Left kidney (tissue), 2 donors: ENCODE data around the gene SCLT1. TPM values are rescaled to one million over a fixed set of nuclear protein-coding genes. Genes with fewer than 3 reads are reported as not detected.
"Not testable (repeated sequence)": the region's sequence is repeated elsewhere in the genome, so short reads cannot be mapped to it uniquely, and the experiment has no call there.

Experiments
- DNase-seq: peaks from one replicate; pipeline ENCODE4 v3.0.0-alpha.2; 2013
- polyA plus RNA-seq: library from polyadenylated mRNA; unstranded; fragments of 120-200 nt; gene quantifications from one replicate; pipeline ENCODE4 v1.2.1, GENCODE V29; 2013; ENCODE audit not compliant: insufficient read length

The SCLT1 gene
- polyA plus RNA-seq, 1 donor: 24.6 TPM

DNA sequence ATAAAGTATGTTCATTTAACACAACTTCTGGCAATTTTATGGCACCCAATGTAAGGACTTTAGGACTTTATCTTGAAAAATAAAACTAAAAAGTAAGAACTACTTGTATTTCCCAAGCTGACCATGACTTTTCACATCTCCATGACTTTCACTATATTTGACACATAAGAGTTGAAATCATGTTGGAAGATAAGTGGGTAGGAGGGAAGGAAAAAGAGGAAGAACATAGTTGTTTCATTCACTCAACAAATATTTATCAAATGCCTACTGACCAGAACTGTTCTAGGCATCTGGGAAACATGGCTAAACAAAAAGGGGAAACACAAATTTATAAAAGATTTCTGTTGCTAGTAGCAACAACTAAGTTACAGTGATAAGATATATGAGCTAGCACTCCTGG, 16.0 kb downstream of the SCLT1 start:
- DNase-seq: no peak

- not testable (repeated sequence) for DNase-seq
These were observed 23.8 kb downstream of the SCLT1 start for GRCh38 chr4:129069537-129069936.

DNA sequence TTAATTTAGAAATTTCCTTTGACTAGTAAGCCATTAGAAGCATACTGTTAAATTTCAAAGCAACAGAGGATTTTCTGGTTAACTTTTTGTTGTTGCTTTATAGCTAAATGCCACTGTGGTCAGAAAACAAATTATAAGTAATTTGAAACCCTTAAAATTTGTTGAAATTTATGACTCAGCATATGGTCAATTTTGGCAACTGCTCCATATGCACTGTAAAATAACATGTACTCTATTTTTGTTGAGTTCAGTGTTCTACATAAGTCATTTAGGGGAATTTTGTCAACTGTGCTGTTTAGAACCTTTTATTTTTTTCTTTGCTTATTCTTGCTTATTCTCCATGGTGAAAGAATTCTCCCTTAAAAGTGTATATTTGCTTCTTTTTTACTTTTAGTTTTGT, 28.6 kb downstream of the SCLT1 start:
- no peak for DNase-seq

GRCh38 chr4:129063640-129064039, 29.7 kb downstream of the SCLT1 start:
- no peak for DNase-seq

- DNase-seq: no peak
These were observed 30.8 kb downstream of the SCLT1 start for GRCh38 chr4:129062580-129062979.

- no peak for DNase-seq
These were observed 34.3 kb downstream of the SCLT1 start for GRCh38 chr4:129059028-129059427.

- no peak for DNase-seq
These were observed 47.0 kb downstream of the SCLT1 start for GRCh38 chr4:129046055-129046959.

- no peak for DNase-seq
These were observed 49.8 kb downstream of the SCLT1 start for GRCh38 chr4:129043523-129043922.

GRCh38 chr4:129040471-129040870, 52.9 kb downstream of the SCLT1 start:
- no peak for DNase-seq

DNA sequence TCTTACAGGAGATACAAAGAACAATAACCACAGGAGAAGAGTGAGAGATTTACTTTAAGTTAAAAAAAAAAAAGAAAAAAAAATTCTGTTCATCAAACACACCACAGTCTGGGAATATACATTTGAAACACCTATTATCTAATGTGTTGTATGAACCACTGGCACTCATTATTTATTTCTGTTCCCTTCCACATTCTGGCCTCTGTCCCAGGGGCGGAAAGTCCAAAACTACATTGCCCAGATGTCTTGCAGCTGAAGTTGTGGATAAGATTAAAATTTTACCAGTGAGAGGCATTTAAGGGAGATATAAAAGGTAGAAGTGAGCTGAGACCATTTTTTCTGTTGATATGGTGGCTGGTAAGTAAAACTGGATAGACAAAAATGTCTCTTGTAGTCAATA, 56.2 kb downstream of the SCLT1 start:
- no peak for DNase-seq

DNA sequence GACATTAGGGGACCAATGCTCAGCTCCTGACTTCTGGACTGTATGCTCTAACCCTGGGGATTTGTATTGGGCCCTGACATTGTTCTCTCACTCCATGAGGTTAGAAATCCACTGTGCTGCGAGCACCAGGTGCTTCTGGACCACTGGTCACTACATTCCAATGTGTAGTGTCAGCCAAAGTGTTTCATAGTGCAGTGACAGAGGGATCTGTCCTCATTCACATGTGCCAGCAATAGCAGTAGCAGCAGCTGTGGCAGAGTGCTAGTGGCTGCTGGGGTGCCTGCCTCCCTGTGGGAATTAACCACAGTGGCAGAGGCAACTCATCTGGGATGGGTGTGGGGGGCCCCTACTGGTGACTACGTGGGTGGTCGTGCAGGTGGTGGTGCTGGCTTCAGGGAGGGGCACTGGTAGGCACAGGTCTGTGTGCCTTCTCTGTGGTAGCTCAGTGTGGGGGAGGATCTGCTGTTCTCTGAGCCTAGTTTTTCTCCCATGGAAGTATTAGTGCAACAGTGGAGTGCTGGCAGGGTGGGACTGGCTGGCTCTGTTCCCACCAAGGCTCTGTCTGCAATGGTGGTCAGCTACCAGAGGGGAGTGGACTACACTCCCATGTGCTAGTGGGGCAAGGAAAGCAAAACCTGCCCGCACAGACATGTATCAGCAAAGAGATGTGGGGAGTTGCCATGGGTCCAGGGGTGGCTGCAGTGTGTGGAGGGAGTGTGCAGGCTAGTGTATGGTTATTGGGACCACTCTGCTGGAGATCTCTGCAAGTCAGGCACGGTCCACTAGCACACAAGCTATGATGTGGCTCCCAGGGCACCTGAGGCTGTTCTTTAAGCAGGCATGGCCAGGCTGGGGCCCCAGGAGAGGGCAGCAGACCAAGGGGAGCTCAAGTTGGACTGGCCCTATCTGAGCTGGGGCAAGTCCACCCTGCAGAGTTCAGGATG, 78.5 kb downstream of the SCLT1 start:
- no peak for DNase-seq

GRCh38 chr4:129008096-129008495, 85.2 kb downstream of the SCLT1 start:
- DNase-seq: no peak

DNA sequence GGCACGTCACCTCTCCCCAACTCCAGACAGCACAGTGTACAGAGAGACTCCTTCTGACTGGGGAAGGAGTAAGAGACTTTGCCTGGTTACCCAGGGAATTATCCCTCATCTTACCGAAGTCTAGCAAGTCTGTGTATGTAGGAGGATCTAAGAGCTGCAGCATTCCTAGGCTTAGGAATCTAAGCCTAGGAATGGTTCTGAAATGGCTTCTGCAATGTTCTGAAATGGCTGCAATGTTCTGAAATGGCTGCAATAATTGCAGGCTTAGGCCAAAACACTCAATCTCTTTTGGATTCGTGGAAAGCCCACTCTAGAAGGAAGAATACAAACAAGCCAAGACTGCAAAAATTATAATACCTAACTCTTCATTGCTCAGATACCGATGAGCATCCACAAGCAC, 106.4 kb downstream of the SCLT1 start:
- no peak for DNase-seq

DNA sequence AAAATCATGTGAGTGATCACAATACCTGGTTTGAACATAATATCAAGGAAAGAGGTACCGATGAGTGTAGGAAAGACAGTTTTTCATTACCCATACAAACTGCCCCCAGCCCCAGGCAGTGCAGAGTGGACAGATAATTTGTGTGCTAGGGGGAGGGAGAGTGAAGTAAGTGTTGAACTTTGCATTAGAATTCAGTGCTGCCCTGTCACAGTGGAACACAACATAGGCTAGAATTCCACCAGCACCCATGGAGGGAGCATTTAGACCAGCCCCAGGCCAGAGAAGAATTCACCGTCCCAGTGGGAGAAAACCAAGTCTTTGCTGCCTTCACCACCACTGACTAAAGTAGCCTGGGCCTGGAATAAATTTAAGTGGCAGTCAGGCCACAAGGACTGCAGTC, 107.3 kb downstream of the SCLT1 start:
- DNase-seq: no peak

DNA sequence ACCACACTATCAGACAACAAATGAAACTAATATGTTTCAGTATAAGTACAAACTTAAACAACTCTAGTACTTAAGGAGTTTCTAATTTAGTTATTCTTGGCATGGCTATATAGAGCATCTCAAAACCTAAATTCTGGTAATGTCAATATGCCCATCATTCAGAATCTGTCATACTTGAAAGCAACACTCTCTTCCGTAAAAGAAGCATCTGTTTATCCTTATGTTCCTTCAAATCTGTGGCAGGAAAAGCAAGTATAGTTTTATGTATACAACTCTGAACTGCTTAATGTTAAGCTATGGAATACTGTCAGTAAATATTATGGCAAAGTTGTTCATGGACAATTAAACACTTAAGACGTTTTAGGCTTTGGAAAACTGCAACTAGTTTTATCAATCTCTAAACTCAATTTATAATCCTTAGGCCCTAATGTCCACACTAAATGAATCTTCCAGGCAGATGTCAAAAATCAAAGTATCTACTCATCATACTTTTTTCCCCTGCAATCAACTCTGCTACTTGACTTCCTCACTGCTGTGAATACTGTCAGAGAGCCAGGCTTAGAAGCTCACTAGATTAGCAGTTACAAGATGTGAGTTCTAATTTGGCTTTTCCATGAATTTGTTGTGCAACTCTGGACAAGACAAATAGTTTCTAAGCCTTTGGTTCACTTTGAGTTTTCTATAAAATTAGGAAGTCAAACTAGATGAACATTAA, 109.4 kb downstream of the SCLT1 start:
- DNase-seq: no peak

- no peak for DNase-seq
These were observed 112.0 kb downstream of the SCLT1 start for GRCh38 chr4:128981377-128981776.

GRCh38 chr4:128980816-128981326, 112.5 kb downstream of the SCLT1 start:
- DNase-seq: no peak

- DNase-seq: no peak
These were observed 113.4 kb downstream of the SCLT1 start for GRCh38 chr4:128979934-128980333.

DNA sequence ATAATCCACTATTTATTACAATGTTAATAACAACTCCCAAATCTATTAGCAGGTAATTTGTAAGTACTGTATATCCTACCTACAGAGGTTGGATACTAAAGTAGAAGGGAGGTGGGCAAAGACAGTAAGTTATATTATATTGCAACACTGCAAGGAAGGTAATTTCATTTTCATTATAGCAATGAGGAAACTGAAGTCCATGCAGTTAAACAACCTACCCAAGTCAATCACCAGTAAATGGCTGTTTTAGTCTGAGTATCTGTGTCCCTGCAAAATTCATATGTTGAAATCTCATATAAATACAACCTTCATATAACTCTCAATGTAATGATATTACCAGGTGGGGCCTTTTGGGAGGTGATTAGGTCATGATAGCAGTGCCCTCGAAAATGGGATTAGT, 114.4 kb downstream of the SCLT1 start:
- no peak for DNase-seq

GRCh38 chr4:128974136-128974581, 119.2 kb downstream of the SCLT1 start:
- peak; percentile 12 for DNase-seq

DNA sequence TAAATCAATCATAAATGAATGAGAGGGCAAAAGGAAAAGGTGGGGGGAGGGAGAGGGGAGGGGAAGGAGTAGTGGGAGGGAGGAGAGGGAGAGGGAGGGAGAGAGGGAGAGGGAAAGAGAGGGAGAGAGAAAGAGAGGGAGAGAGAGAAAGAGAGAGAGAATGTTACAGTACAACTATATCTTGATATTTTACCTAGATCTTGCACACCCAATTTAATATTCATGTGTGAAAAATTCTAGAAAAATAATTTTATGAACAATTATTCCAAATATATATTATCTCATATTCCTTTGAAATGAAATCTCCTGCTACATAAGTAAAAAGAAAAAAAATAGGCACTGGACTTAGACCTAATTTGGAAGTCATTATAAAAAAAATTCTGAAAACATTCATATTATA, 120.0 kb downstream of the SCLT1 start:
- no peak for DNase-seq

DNA sequence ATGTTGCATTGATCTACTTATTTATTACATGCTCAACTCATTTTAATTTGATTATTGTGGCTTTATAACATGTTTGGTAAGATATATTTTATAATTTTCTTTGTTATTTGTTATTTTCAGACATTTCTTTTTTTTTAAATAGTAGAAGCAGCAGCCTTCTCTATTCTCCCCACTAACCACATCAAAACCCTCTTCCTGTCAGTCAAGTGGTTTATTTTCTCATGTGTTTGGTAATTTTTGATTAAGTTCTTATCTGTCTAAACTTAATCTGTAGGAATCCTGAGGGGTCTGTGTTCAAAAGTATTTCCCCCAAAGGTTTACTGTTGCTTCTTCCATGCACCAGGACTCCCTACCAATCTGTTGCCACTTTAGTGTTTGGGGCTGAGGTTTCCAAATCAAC, 131.9 kb downstream of the SCLT1 start:
- DNase-seq: no peak
